IPS-18c (cell line): ENCODE results near the gene TMEM184B.

ENCODE experiments used
- H3K4me3 ChIP-seq: 2 replicates; pipeline ENCODE4 v1.7.0; 2013; ENCODE audit warnings: low read depth, mild to moderate bottlenecking, low read length, moderate library complexity; ENCODE audit not compliant: insufficient read depth
- H3K9me3 ChIP-seq: one replicate; pipeline ENCODE4 v1.6.1; 2013; ENCODE audit warnings: mild to moderate bottlenecking, low read length, moderate library complexity; ENCODE audit not compliant: control insufficient read depth, insufficient read depth

TMEM184B gene

DNA sequence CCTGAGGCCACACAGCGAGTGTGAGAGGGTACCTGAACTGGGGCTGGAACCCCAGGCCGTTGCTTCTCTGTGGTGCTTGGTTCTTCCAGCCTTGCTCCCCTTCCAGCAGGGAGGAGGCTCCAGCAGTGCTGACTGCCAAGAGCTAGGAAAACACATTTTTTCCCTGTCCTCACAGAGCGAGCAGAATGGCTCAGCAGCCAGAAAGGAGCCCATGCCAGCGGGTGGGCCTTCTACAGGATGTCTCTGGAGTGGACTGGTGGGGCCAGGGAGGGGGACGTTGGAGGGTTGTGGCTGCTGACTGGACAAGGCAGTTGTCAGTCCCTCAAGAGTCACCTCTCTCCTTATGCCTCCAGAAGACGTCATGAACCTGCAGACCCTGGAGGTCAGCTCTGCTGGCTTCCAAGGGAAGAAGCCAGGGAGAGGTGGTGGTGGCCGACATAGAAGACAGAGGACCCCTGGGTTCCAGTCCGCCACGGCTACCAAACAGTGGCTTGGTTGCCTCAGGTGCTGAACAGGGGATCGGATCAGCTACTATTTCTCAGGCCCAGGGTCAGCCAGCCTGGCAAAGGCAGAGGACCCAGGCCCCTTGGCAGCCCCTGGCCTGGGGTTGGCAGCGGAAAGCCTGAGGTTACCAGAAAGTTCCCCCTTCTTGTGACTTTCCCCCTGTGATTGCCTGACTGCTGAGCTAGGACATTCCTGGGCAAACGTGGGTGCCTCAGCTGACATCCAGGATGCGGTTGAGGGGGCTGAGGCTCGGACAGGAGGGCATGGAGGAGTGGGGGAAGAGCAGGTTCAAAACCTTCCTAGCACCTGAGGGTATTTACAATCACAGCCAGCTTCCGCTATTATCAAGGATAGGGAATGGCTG lies 67.3 kb downstream of the TMEM184B start:
- H3K4me3 ChIP-seq, result no peak overlapping the region
- H3K9me3 ChIP-seq, result no peaks in the 10 kb centered on the region

DNA sequence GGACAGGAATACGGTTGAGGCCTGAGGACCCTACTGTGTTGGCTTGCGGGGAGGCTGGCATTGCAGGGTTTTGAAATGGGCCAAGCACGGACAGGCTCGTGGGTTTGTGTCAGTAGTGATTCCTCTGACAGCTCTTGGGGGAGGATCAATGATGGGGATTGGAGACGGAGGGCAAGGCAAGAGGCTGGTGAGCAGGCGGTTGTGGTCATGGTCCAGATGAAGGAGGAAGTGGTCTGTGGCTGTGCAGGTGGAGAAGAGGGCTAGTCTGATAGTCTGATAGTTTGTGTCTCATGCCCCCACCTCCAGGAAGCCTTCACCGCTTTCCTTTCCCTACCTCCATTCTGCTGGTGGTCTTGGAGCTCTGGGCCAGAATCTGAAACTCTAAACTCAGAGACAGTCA lies 68.0 kb downstream of the TMEM184B start:
- H3K4me3 ChIP-seq, result no peak overlapping the region

DNA sequence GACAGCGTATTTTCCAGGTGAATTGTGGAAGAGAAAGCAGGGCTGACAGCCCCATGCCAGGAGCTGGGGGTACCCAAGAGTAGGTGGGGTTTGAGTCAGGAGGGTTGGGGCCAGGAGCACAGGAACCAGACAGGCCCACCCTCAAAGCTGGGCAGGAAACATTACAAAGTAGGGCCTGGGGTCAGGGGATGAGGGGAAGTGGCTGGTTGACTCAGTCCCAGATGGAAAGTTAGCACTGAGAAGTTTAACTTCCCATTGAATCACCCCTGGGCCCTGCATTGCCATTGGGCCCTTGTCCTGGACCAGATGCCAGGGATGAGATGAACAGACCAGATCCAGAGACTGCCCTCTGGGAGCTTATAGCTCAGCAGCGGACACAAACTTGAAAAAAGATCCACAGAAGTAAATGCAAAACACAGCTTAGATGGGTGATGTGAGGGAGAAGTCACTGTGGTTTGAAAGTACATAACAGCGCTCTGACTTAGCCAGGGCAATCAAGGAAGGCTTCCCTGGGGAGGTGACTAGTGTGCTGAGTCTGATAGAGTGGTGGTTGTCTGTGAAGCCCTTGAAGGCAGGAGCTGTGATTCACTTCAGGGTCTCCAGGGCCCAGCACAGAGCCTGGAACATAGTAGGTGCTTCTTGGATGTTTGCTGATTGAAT lies 68.8 kb downstream of the TMEM184B start:
- H3K9me3 ChIP-seq, result no peaks in the 10 kb centered on the region
- no peak overlapping the region for H3K4me3 ChIP-seq

More for the DNA sequence above, 68.0 kb downstream of the TMEM184B start:
- H3K9me3 ChIP-seq, result no peaks in the 10 kb centered on the region

DNA sequence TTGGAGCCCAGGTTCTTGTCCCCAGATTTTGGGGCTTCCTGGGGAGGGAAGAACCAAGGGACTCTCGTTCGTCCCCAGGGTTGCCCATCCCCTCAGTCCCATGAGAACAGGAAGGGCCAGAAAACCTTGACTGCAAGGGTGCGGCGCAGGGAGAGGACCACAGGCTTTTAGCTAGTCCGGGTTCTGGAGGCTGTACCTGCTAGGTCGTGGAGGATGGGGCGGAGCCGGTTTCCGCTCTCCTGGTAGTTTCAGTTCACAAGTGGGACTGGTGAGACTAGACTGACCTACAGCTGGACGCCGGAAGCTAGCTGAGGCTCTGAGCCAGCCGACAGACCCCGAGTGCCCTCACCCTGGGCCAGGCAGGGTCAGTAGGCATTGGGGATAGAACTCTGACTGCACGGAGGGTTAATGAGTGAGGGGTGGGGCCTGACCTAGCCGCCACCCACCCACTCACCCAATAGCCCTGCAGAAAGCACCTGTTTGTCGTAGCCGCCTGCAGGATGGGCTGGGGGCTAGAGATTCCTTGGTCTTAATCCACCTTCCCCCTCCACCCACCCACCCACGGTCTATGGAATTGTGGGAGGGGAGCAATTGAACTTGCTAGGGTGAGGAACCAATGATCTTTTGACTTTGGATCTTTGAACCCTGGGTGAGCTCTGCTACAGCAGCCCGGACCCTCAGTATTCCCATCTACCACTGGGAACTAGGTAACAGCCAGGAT lies 69.6 kb downstream of the TMEM184B start:
- Histone ChIP-seq H3K4me3 (peak overlapping the region; percentile 83), H3K9me3 (no peaks in the 10 kb centered on the region)

DNA sequence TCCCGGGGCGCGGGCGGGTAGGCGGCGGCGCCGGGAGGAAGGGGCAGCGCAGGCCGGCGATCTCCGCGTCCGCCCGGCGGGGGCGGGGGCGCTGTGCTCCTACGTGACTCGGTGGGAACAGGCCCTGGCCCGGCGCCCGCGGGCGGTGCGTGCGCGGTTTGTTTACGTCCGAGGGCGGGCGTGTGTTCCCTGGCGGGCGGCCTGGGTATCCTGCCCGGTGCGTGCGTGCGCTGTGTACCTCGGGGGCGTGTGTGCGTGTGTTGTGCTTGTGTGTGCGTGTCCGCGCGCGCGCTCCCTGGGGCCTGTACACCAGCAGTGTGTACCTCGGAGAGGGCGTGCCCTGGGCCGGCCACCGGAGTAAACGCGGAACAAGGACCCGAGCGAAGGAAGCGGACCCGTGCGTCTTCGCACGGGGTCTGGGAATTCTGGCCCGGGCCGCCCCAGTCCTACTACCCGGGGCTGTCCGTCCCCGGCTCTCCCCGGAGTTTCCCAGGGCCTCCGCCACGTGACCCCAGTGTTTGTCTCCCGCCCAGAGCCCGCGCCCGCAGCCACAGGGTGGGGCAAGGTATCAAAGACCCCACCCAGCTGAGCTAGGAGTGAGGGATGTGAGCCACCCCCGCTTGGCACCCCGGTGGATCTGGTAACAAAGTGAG lies 70.2 kb downstream of the TMEM184B start:
- H3K9me3 ChIP-seq, result no peaks in the 10 kb centered on the region
- H3K4me3 ChIP-seq, result peak overlapping the region; percentile 83

DNA sequence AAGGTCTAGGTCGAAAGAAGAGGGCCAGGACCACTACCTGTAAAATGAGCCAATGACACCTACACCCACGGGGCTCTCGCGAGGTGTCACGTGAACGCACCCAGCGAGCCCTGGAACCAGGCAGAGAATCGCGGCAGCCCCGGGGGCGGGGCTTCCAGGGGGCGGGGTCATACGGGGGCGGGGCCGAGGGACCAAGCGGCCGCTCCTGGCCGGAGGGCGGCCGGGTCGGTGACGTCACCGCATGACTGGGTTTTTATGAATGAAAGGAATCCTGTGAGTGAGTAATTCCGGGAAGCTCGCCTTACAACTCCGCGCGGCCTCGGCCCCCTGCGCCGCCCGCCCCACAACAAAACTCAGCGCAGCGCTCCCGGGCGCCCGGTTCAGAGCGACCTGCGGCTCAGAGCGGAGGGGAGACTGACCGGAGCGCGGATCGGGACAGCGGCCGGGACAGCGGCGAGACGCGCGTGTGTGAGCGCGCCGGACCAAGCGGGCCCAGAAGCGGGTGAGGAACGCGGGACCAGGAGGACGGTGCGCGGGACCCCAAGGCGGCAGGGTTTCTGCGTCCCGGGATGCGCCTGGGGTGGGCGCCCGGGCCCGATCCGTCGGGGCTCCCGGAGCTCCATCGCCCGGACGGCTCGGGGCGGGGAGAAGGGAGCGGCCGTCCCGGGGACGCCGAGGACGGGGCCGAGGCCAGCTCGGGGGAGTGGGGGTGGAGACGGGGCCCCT lies 70.9 kb downstream of the TMEM184B start, which contains the start of gene MAFF:
Gene MAFF, plus strand, starts transcription at position 284 of the 726 bp plus-strand sequence. CDS start 11,860 bp downstream, outside the sequence.
- H3K9me3 ChIP-seq, result no peaks in the 10 kb centered on the region
- H3K4me3 ChIP-seq, result peak within 1 kb of the TSS; percentile 83

DNA sequence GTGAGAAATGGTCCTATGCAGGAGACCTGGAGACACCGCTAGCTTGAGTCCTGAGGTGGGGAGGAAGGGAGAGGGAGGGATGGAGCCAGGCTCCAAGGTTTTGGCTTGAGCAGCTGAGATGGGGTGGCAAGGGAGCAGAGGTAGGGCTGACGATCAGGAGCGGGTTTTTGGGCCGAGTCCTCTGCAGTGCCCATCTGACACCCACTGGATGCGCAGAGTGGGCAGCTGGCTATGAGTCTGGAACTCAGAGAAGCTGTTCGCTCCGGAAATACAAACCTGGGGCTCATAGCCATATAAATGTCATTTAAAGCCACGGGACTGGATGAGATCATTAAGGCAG lies 71.5 kb downstream of the TMEM184B start:
- H3K9me3 ChIP-seq, result no peaks in the 10 kb centered on the region
- peak overlapping the region; percentile 34 for H3K4me3 ChIP-seq

DNA sequence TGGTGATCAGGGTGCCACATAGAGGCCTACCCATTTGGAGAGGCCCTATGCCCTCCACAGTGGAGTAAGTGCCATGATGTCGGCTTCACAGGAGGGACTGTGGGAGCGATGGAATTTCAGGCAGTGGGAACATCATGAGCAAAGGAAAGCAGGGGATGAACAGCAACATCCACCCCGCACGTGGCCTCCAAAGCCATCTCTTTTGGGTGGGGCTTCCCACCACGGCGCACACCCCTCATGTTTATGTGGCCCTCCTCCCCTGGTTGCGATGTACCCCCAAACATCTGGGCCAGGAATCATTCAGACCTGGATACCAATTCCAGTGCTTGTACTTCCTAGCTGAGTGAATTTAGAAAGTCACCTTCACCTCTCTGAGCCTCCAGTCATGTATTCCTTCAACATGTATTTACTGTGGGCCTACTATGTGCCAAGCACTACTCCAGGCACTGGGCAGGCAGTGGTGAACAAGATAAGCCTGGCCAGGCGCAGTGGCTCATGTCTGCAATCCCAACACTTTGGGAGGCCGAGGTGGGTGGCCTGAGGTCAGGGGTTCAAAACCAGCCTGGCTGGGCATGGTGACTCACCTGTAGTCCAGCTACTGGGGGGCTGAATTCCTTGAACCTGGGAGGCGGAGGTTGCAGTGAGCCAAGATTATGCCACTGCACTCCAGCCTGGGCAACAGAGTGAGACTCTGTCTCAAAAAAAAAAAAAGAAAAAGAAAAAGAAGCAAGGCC lies 72.8 kb downstream of the TMEM184B start:
- no peak overlapping the region for H3K4me3 ChIP-seq
- H3K9me3 ChIP-seq, result no peaks in the 10 kb centered on the region

DNA sequence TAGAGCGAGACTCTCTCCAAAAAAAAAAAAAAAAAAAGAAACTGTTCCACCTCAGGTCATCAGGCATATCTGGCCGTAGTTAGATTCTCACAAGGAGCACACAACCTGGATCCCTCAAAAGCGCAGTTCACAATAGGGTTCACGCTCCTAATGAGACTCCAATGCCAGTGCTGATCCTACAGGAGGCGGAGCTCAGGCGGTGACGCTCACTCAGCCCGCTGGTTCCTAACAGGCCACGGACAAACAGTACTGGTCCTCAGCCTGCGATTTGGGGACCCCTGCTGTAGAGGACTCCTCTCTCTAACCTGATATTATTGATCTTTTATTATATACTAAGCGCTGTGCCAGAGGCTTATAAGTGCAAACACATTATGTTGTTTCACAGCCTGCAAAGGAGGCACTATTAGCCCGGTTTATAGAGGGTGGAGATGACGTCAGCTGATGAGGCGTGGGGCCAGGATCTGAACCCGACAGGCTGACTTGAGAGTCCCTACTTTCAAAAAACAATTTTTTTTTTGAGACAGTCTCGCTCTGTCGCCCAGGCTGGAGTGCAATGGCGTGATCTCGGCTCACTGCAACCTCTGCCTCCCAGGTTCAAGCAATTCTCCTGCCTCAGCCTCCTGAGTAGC lies 75.9 kb downstream of the TMEM184B start:
- Histone ChIP-seq H3K9me3 (no peaks in the 10 kb centered on the region), H3K4me3 (no peak overlapping the region)

DNA sequence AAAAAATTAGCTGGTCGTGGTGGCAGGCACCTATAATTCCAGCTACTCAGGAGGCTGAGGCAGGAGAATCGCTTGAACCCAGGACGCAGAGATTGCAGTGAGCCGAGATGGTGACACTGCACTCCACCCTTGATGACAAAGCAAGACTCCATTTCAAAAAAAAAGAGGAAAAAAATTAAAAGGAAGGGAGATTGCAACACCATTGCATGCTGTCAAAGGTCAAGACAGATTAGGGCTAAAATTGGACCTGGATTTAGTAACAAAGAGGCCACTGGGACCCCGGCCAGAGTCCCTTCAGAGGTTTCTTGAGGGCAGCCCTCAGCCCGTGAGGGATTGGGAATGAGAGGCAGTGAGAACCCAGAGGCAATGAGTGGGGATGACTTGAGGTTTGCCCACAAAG lies 79.2 kb downstream of the TMEM184B start:
- Histone ChIP-seq H3K4me3 (no peak overlapping the region), H3K9me3 (no peaks in the 10 kb centered on the region)

DNA sequence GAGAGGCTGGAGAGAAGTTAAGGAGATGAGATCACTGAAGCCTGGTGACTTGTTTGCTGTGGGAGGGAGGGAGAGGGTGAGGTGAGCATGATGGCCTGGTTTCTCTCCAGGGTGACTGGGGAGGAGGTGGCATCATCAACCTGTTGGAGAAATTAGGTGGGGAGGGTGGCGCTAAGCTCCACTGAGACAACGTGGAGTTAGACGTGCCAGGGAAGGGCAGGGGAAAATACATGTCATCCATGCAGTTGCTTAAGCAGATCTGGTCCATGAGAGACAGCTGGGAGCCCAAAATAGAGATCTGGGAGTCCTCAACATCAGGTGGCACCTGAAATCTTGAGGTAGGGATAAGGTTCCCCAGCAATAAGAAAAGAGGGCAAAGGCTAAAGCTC lies 80.3 kb downstream of the TMEM184B start:
- no peak overlapping the region for H3K4me3 ChIP-seq
- no peaks in the 10 kb centered on the region for H3K9me3 ChIP-seq

DNA sequence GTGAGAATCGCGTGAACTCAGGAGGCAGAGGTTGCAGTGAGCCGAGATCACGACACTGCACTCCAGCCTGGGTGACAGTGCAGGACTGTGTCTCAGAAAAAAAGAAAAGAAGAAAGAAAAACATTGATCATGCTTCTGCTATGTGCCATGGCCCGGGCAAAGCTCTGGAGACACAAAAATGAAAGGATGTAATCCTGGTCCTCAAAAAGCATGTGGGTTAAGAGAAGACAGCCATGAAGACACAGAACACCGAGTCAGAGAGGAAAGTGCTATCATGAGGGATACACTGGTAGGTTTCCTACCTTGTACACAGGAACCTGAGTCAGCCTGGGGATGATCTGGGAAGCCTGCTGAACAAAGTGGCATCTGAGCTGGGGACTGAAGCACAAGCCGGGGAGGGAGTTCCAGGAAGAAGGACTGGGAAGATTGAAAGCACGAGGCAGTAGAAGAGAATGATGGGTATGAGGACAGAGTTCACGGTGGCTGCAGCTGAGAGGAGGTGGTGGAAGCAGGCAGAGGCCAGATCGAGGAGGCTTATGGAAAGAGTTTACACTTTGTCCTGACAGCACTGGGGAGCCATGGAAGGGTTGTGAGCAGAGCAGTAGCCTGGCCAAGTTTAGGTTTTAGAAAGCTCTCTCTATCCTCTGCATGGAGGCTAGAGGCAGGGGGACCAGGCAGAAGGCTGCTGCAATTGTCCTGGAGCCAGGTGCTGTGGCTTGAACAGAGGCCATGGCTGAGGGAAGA lies 80.9 kb downstream of the TMEM184B start:
- Histone ChIP-seq H3K9me3 (no peaks in the 10 kb centered on the region), H3K4me3 (no peak overlapping the region)

DNA sequence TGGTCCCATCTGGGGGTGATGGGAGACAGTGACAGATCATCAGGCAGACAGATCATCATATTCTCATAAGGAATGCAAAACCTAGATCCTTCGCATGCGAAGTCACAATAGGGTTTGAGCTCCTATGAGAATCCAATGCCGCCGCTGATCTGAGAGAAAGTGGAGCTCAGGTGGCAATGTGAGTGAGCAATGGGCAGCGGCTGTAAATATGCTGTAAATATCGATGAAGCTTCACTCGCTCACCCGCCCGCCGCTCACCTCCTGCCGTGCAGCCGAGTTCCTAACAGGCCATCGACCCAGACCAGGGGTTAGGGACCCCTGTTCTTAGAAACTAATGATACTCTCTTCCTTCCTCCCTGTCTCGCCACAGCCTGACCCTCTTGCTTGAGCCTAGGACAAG lies 81.8 kb downstream of the TMEM184B start:
- H3K4me3 ChIP-seq, result no peak overlapping the region
- H3K9me3 ChIP-seq, result no peaks in the 10 kb centered on the region

DNA sequence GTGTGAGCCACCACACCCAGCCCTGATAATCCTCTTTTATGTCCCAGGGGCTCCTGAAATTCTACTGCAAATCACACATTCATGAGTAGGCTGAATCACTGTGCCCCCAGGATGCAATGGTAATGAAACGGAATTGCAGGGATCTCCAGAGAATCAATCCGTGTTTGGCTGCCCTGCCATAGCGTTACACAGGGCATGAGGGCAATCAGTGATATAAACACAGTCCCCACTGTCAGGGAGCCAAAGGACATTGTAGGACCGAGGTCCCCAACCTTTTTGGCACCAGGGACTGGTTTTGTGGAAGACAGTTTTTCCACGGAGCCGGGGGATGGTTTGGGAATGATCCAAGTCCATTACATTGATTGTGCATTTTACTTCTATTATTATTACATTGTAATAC lies 82.2 kb downstream of the TMEM184B start:
- Histone ChIP-seq H3K9me3 (no peaks in the 10 kb centered on the region), H3K4me3 (no peak overlapping the region)

DNA sequence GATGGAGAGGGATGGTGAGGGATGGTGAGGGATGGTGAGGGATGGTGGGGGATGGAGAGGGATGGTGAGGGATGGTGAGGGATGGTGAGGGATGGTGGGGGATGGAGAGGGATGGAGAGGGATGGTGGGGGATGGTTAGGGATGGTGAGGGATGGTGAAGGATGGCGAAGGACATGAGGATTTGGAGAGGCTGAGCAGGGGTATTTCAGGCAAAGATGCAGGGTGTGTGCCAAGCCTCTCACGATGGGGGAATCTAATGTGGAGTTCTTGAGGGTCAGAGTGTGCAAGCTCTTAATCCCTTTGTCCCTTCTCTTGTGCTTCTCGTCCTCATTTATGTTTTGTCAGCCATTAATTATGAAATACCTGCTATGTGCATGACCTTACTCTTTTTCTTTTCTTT lies 83.7 kb downstream of the TMEM184B start:
- H3K9me3 ChIP-seq, result no peaks in the 10 kb centered on the region
- H3K4me3 ChIP-seq, result no peak overlapping the region
